Measurements from ENCODE around the gene FMN2.

DNA sequence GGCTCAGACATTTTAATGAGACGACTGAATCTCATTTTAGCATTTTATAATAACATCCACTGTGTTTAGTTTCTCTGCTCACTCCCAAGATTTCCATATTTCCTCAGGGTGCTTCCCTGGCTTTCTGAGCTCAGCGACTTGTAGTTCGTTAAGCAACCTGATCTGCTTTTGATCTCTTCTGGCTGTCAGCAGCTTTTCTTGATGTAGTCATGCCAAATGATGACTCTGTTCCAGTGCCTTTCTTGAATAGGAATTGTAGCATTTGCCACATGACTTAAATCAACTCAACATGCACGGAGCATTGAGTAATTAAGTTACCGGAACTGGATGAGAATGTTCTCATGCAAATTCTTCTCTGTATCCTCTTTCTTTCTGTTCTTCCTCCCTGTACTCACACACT, 246.1 kb downstream of the FMN2 start:
- TF ChIP-seq, protein P1, sequence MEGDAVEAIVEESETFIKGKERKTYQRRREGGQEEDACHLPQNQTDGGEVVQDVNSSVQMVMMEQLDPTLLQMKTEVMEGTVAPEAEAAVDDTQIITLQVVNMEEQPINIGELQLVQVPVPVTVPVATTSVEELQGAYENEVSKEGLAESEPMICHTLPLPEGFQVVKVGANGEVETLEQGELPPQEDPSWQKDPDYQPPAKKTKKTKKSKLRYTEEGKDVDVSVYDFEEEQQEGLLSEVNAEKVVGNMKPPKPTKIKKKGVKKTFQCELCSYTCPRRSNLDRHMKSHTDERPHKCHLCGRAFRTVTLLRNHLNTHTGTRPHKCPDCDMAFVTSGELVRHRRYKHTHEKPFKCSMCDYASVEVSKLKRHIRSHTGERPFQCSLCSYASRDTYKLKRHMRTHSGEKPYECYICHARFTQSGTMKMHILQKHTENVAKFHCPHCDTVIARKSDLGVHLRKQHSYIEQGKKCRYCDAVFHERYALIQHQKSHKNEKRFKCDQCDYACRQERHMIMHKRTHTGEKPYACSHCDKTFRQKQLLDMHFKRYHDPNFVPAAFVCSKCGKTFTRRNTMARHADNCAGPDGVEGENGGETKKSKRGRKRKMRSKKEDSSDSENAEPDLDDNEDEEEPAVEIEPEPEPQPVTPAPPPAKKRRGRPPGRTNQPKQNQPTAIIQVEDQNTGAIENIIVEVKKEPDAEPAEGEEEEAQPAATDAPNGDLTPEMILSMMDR (IDR thresholded peaks at IDR 0.05): no peak
- TF ChIP-seq EP300 (IDR thresholded peaks at IDR 0.05): no peak
